ENCODE measurements around the gene ABI1. TPM values are rescaled to one million over a fixed set of nuclear protein-coding genes. Genes with fewer than 3 reads are reported as not detected.
"Not testable (repeated sequence)": the region's sequence is repeated elsewhere in the genome, so short reads cannot be mapped to it uniquely, and the experiment has no call there.

The ABI1 gene
- total RNA-seq, 1 experiment from 2014 or later, result 36.9 TPM

DNA sequence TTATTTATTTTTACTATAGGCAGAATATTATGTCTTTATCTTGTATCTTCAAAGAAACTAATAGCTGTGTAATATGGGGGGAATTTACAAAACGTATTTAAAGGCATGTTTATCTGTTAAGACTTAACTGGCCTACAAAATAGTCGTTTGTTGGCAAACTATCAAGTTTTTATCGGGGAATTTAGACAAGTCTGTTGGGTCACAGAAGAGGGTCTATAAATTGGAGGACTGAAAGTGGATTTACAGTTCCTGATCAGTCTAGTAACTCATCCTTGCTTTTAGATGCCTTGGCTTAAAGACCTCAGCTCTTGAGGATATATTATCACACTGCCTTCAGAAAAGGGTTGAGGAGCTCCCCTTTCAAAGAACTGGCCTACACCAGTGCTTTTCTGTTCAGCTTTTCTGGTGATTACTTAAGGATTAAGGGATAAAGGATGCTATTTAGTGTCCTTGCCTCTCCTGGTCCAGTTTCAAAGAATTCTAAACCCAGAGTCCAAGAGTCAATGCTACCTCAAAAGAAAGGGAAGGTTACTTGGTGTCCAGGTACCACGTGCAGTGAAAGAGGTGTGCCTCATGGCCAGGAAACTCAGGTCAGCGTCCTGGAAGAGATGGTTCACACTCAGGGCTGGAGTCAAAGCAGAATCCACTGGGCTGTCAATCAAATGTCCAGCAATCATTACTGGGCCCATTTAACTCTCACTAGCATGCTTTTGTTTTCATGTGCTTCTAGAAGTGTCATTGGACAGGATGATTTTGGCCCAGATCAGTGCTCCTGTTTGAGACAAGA is 42.9 kb upstream of the ABI1 start:
- no peak overlapping the region for H3K4me3 Mint-ChIP-seq

GRCh38 chr10:26892306-26892923 is 31.7 kb upstream of the ABI1 start:
- H3T11ph ChIP-seq (ENCODE audit: low read length); H3K4me3 Mint-ChIP-seq: not testable (repeated sequence)

More for the DNA sequence above, 42.9 kb upstream of the ABI1 start:
- H4K8ac ChIP-seq (replicated peaks; ENCODE audit: insufficient read length, low read depth, low read length), result no peak overlapping the region
- H2BK15ac ChIP-seq (ENCODE audit: low read depth, low read length), result no peak overlapping the region
- H3K14ac ChIP-seq (ENCODE audit: insufficient read depth, low read length), result no peak overlapping the region
- TF ChIP-seq, protein P1, sequence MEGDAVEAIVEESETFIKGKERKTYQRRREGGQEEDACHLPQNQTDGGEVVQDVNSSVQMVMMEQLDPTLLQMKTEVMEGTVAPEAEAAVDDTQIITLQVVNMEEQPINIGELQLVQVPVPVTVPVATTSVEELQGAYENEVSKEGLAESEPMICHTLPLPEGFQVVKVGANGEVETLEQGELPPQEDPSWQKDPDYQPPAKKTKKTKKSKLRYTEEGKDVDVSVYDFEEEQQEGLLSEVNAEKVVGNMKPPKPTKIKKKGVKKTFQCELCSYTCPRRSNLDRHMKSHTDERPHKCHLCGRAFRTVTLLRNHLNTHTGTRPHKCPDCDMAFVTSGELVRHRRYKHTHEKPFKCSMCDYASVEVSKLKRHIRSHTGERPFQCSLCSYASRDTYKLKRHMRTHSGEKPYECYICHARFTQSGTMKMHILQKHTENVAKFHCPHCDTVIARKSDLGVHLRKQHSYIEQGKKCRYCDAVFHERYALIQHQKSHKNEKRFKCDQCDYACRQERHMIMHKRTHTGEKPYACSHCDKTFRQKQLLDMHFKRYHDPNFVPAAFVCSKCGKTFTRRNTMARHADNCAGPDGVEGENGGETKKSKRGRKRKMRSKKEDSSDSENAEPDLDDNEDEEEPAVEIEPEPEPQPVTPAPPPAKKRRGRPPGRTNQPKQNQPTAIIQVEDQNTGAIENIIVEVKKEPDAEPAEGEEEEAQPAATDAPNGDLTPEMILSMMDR (conservative IDR thresholded peaks at IDR 0.05), result no peak
- H2BK5ac ChIP-seq (ENCODE audit: insufficient read length, low read length), result no peak overlapping the region
- no peak overlapping the region for H3K9ac ChIP-seq (ENCODE audit: extremely low read depth, insufficient read length, low read length)
- no peak overlapping the region for H2BK20ac ChIP-seq (ENCODE audit: low read depth, low read length, poor library complexity, severe bottlenecking)
- no peak overlapping the region for H3K4ac ChIP-seq (ENCODE audit: low read depth, low read length)
- no peaks in the 10 kb centered on the region for H3K27me3 Mint-ChIP-seq (ENCODE audit: low read depth)
- WGBS (ENCODE audit: extremely low coverage, insufficient read length, low lambda C conversion rate), result no CpG with 5 or more reads among the region's 5 CpGs
- no peaks in the 10 kb centered on the region for H4K20me1 ChIP-seq (ENCODE audit: control insufficient read depth, insufficient read depth, insufficient read length)
- no peak overlapping the region for H2AFZ ChIP-seq (ENCODE audit: low read length)
- no peak overlapping the region for H3K27ac ChIP-seq (ENCODE audit: insufficient read length, low read depth, low read length)
- no peaks in the 10 kb centered on the region; the same call in 1 of the 2 replicates for H3K27me3 ChIP-seq (ENCODE audit: insufficient read depth, low read length)
- H3K9me3 Mint-ChIP-seq, result peaks cover 0 to 3% of the 10 kb centered on the region in 2 experiments; a peak in 3 of 5 replicates
- DNase-seq, result no peak
- H4K91ac ChIP-seq (ENCODE audit: insufficient read length, low read depth, low read length), result no peak overlapping the region
- no peak overlapping the region for H4K5ac ChIP-seq (ENCODE audit: insufficient read length, low read depth, low read length)
- no peak overlapping the region for H3K18ac ChIP-seq (ENCODE audit: insufficient read length, low read depth, low read length)
- no peaks in the 10 kb centered on the region for H3K79me2 ChIP-seq (ENCODE audit: insufficient read depth, low read length)
- H3K4me1 ChIP-seq (ENCODE audit: insufficient read depth, low read length), result no peaks in the 10 kb centered on the region
- H3K79me1 ChIP-seq (ENCODE audit: insufficient read depth, low read depth, low read length, poor library complexity, severe bottlenecking), result no peaks in the 10 kb centered on the region
- no peak overlapping the region for H2BK120ac ChIP-seq (ENCODE audit: low read depth, low read length, poor library complexity, severe bottlenecking)
- no peak overlapping the region for H3K56ac ChIP-seq (ENCODE audit: insufficient read length, low read depth, low read length)
- no peaks in the 10 kb centered on the region for H3K9me3 ChIP-seq (ENCODE audit: control insufficient read depth, low read depth, low read length)
- no peak overlapping the region for H3K23ac ChIP-seq (ENCODE audit: insufficient read length, low read depth, low read length)
- H3K4me1 Mint-ChIP-seq, result no peaks in the 10 kb centered on the region
- peaks cover 0 to 7% (median 0%) of the 10 kb centered on the region in 3 experiments; a peak in 1 of 7 replicates for H3K36me3 Mint-ChIP-seq (ENCODE audit: insufficient read depth in 1 of 3, low read depth in 3 of 3)
- no peak overlapping the region for H3T11ph ChIP-seq (ENCODE audit: low read length)
- no peak overlapping the region for H3K4me2 ChIP-seq (ENCODE audit: insufficient read depth, insufficient read length, low read length)
- no peak overlapping the region for H2BK12ac ChIP-seq (ENCODE audit: insufficient read length, low read depth, low read length)
- H2AK5ac ChIP-seq (ENCODE audit: insufficient read length, low read length), result no peak overlapping the region
- H3K27ac Mint-ChIP-seq, result no peak overlapping the region
- H3K23me2 ChIP-seq (ENCODE audit: insufficient read length, low read depth, low read length, poor library complexity, severe bottlenecking), result no peaks in the 10 kb centered on the region

More at GRCh38 chr10:26892306-26892923, 31.7 kb upstream of the ABI1 start:
- H3K9ac ChIP-seq (ENCODE audit: extremely low read depth, insufficient read length, low read length); H3K36me3 Mint-ChIP-seq (ENCODE audit: insufficient read depth in 1 of 3, low read depth in 3 of 3); H3K9me3 ChIP-seq (ENCODE audit: control insufficient read depth, low read depth, low read length); H3K56ac ChIP-seq (ENCODE audit: insufficient read length, low read depth, low read length); H3K23me2 ChIP-seq (ENCODE audit: insufficient read length, low read depth, low read length, poor library complexity, severe bottlenecking); DNase-seq; H3K27ac Mint-ChIP-seq; H2AK5ac ChIP-seq (ENCODE audit: insufficient read length, low read length); H3K79me2 ChIP-seq (ENCODE audit: insufficient read depth, low read length); H2BK12ac ChIP-seq (ENCODE audit: insufficient read length, low read depth, low read length); H3K14ac ChIP-seq (ENCODE audit: insufficient read depth, low read length); H3K27ac ChIP-seq (ENCODE audit: insufficient read length, low read depth, low read length); H2BK120ac ChIP-seq (ENCODE audit: low read depth, low read length, poor library complexity, severe bottlenecking); H3K23ac ChIP-seq (ENCODE audit: insufficient read length, low read depth, low read length); H3K18ac ChIP-seq (ENCODE audit: insufficient read length, low read depth, low read length); H3K4me2 ChIP-seq (ENCODE audit: insufficient read depth, insufficient read length, low read length); H3K4me1 ChIP-seq (ENCODE audit: insufficient read depth, low read length); H4K20me1 ChIP-seq (ENCODE audit: control insufficient read depth, insufficient read depth, insufficient read length); H4K8ac ChIP-seq (replicated peaks; ENCODE audit: insufficient read length, low read depth, low read length); H3K79me1 ChIP-seq (ENCODE audit: insufficient read depth, low read depth, low read length, poor library complexity, severe bottlenecking); H4K91ac ChIP-seq (ENCODE audit: insufficient read length, low read depth, low read length); H2BK15ac ChIP-seq (ENCODE audit: low read depth, low read length); H2BK5ac ChIP-seq (ENCODE audit: insufficient read length, low read length); H3K27me3 ChIP-seq (ENCODE audit: insufficient read depth, low read length); H4K5ac ChIP-seq (ENCODE audit: insufficient read length, low read depth, low read length); H3K4ac ChIP-seq (ENCODE audit: low read depth, low read length); H2AFZ ChIP-seq (ENCODE audit: low read length); H2BK20ac ChIP-seq (ENCODE audit: low read depth, low read length, poor library complexity, severe bottlenecking); H3K27me3 Mint-ChIP-seq (ENCODE audit: low read depth): not testable (repeated sequence)
- H3K4me1 Mint-ChIP-seq, result peaks cover 10 to 33% of the 10 kb centered on the region in 2 experiments
- H3K9me3 Mint-ChIP-seq, result peaks cover 8 to 16% of the 10 kb centered on the region in 2 experiments
- no CpG with 5 or more reads among the region's 11 CpGs for WGBS (ENCODE audit: extremely low coverage, insufficient read length, low lambda C conversion rate)

Measured in H9 (cell line).